Measurements from ENCODE around the gene ATP8A2. TPM values are rescaled to one million over a fixed set of nuclear protein-coding genes. Genes with fewer than 3 reads are reported as not detected.

The ATP8A2 gene
- total RNA-seq, 1 experiment from 2014 or later: 5.2 TPM

GRCh38 chr13:25777509-25777908 is 405.7 kb downstream of the ATP8A2 start (continued):
- TF ChIP-seq ERG (CRISPR knock-in tag; IDR thresholded peaks at IDR 0.05) (no peak), ETV6 (CRISPR knock-in tag; IDR thresholded peaks at IDR 0.05) (no peak), OVOL2 (CRISPR knock-in tag; IDR thresholded peaks at IDR 0.05; ENCODE audit: borderline replicate concordance) (no peak), FOXJ3 (CRISPR knock-in tag; IDR thresholded peaks at IDR 0.05; ENCODE audit: borderline replicate concordance) (no peak)

- ChIA-PET POLR2A (no interaction called here), CTCF (no interaction called here)
- H3K27me3 Mint-ChIP-seq (ENCODE audit: low read depth): no peaks in the 10 kb centered on the region
- H3K4me3 Mint-ChIP-seq: no peak overlapping the region
- no peak for TF ChIP-seq NFATC4 (CRISPR knock-in tag; IDR thresholded peaks at IDR 0.05)
- TF ChIP-seq TEAD1 (CRISPR knock-in tag; IDR thresholded peaks at IDR 0.05): no peak
- no peak for TF ChIP-seq IRF2 (CRISPR knock-in tag; IDR thresholded peaks at IDR 0.05; ENCODE audit: borderline replicate concordance, low read depth)
- no peak for TF ChIP-seq ZNF425 (CRISPR knock-in tag; conservative IDR thresholded peaks at IDR 0.05)
- no peak for TF ChIP-seq PRRX2 (CRISPR knock-in tag; IDR thresholded peaks at IDR 0.05)
- no peak for TF ChIP-seq ARID4B (CRISPR knock-in tag; IDR thresholded peaks at IDR 0.05; ENCODE audit: borderline replicate concordance)
- no peak for TF ChIP-seq ZNF512 (CRISPR knock-in tag; IDR thresholded peaks at IDR 0.05; ENCODE audit: borderline replicate concordance)
- TF ChIP-seq TEAD4 (CRISPR knock-in tag; IDR thresholded peaks at IDR 0.05): no peak
- no peak for TF ChIP-seq ZNF219 (CRISPR knock-in tag; IDR thresholded peaks at IDR 0.05; ENCODE audit: borderline replicate concordance)
- no peak for TF ChIP-seq ZNF532 (CRISPR knock-in tag; IDR thresholded peaks at IDR 0.05; ENCODE audit: borderline replicate concordance)
- TF ChIP-seq FOXP1 (CRISPR knock-in tag; IDR thresholded peaks at IDR 0.05; ENCODE audit: borderline replicate concordance): no peak
- no peak for TF ChIP-seq MLX (CRISPR knock-in tag; IDR thresholded peaks at IDR 0.05)
- TF ChIP-seq JAZF1 (CRISPR knock-in tag; IDR thresholded peaks at IDR 0.05): no peak
- no peak for TF ChIP-seq ELF4 (CRISPR knock-in tag; IDR thresholded peaks at IDR 0.05; ENCODE audit: low read depth)
- TF ChIP-seq ERG (CRISPR knock-in tag; IDR thresholded peaks at IDR 0.05): no peak
- H3K27ac Mint-ChIP-seq: no peak overlapping the region
- peaks cover 26% of the 10 kb centered on the region for H3K4me1 Mint-ChIP-seq
- H3K36me3 Mint-ChIP-seq: no peaks in the 10 kb centered on the region
- ATAC-seq (no peak), DNase-seq (ENCODE audit: low spot score) (no peak)
- peaks cover 8% of the 10 kb centered on the region for H3K9me3 Mint-ChIP-seq
Measured at GRCh38 chr13:25778365-25778764, 406.6 kb downstream of the ATP8A2 start.

Data from WTC11 (cell line).